HG02588 (cell line): ENCODE data around the gene GNE.
"Not testable (repeated sequence)": the region's sequence is repeated elsewhere in the genome, so short reads cannot be mapped to it uniquely, and the experiment has no call there.

ENCODE experiments used
- ATAC-seq: cut with Tn5 transposase; IDR thresholded peaks from one replicate; pipeline ENCODE4 v1.9.1; 2021; ENCODE audit warnings: mild to moderate bottlenecking, moderate library complexity; ENCODE audit not compliant: unreplicated experiment

GNE gene

DNA sequence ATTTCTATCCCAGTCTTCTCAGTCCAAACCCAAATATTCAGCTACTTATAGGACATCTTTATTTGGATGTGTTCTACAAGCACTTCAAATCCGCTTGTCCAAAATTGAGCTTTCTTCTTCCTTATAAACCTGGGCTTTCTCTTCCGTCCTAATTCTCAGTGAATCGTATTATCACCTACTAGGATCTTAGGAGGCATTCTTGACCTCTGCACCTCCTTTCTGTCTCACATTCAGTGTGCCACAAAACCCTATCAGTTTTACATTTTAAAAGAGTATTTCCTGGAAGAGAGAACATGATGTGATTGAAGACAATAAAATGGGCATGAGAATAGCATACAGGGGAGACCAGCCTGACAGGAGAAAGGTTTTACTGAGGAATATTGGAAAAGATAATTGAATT lies 16.8 kb upstream of the GNE start:
- ATAC-seq: no peak

DNA sequence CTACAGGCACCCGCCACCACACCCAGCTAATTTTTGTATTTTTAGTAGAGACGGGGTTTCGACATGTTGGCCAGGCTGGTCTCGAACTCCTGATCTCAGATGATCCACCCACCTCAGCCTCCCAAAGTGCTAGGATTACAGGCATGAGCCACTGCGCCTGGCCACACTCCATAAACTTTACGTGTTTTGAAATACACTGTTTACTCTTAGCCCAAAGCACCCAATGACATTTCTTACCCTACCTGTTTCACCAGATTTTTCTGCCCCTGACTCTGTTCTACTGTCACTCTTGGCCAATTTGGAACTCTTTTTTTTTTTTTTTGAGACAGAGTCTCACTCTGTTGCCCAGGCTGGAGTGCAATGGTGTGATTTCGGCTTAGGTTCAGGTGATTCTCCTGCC lies 15.1 kb upstream of the GNE start:
- ATAC-seq: not testable (repeated sequence)

GRCh38 chr9:36268007-36268427 lies 9.8 kb upstream of the GNE start:
- no peak for ATAC-seq

- no peak for ATAC-seq
These were observed 6.6 kb upstream of the GNE start for GRCh38 chr9:36264896-36265295.

GRCh38 chr9:36263683-36264082 lies 5.4 kb upstream of the GNE start:
- no peak for ATAC-seq

- no peak for ATAC-seq
These were observed 817 bp upstream of the GNE start for GRCh38 chr9:36258996-36259533.

GRCh38 chr9:36251428-36251827 lies 6.8 kb downstream of the GNE start:
- no peak for ATAC-seq

GRCh38 chr9:36250079-36250478 lies 8.2 kb downstream of the GNE start:
- no peak for ATAC-seq

- ATAC-seq: no peak
These were observed 9.1 kb downstream of the GNE start for GRCh38 chr9:36249189-36249588.

GRCh38 chr9:36248061-36248460 lies 10.2 kb downstream of the GNE start:
- not testable (repeated sequence) for ATAC-seq

DNA sequence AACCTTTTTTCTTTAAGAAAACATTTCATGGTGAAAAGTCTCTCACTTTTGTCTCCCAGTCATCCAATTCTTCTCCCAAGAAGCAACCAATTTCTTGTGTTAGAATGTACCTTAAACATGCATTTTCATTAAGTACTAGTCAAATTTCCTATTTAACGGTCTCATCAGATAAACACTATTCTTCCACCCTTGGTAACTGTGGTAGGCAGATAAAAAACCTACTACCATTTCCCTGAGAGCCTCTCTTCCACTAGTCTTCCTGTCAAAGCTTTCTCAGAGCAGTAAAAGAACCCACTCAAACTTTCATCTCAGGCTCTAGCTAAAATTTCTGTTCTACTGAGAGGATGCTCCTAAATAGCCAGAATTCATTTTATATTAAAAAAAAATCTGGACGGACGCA lies 10.9 kb downstream of the GNE start:
- ATAC-seq: no peak

DNA sequence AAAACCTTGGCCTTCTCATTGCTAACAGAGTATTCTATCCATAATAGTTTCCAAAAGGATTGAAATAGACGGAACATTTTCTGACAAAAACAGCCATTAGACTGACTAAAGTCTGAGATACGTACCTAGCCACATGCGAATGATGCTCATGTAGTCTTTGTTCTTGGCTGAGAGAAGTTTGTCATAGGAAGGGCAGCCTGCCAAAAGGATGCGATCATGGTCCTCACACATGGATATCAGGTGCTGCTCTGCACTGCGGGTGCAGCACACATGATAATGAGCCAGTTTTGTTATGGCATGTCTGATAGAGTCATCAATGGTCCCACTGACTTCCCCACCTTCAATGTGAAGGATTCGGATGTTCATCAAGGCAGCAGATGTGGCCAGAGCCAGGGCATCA lies 12.3 kb downstream of the GNE start:
- ATAC-seq: no peak

DNA sequence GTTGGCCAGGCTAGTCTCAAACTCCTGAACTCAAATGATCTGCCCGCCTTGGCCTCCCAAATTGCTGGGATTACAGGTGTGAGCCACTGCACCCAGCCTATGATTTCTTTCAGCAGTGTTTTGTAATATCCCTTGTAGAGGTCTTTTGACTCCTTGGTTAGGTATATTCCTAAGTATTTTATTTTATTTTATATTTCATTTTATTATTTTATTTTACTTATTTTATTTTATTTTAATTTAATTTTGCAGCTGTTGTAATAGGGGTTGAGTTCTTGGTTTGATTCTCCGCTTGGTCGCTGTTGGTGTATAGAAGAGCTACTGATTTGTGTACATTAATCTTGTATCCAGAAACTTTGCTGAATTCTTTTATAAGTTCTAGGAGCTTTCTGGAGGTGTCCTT lies 18.6 kb downstream of the GNE start:
- not testable (repeated sequence) for ATAC-seq

GRCh38 chr9:36239205-36239604 lies 19.0 kb downstream of the GNE start:
- not testable (repeated sequence) for ATAC-seq

- no peak for ATAC-seq
These were observed 21.0 kb downstream of the GNE start for GRCh38 chr9:36237230-36237629.

GRCh38 chr9:36222449-36222848 lies 35.8 kb downstream of the GNE start:
- ATAC-seq: no peak

DNA sequence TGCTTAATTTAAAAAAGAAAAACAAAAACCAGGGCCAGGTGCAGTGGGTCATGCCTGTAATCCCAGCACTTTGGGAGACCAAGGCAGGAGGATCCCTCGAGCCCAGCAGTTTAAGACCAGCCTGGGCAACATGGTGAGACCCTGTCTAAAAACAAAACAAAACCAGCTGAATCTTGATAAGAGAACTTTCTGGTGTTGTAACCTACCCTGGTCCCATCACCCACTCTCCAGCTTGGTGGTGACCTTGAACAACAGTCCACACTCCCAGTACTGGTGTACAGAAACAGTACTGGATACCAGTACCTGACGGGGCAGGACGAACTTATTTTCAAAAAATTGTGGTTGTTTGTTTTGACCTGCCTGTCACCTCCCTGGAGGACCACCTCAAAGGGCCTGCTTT lies 36.6 kb downstream of the GNE start:
- ATAC-seq: no peak

- no peak for ATAC-seq
These were observed 39.8 kb downstream of the GNE start for GRCh38 chr9:36218411-36218901.

DNA sequence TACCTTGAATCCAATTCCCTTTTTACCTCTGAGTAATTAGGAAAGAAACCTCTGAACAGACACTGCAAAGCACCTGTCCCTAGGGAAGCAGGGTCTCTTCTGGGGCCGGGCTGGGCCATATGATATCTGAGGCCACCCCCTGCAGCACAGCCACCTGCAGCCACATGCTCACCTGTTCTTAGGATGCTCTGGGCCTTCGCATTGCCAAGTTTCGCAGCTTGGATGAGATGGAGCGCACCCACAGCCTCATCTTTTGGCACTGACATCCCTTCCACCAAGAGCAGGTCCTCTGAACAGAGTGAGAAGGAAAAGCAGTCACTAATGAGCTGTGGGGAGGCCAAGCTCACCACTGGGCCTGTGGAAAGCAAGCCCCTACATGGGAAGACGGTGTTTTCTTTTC lies 40.2 kb downstream of the GNE start:
- no peak for ATAC-seq

- no peak for ATAC-seq
These were observed 40.8 kb downstream of the GNE start for GRCh38 chr9:36217256-36217968.

GRCh38 chr9:36214571-36214970 lies 43.7 kb downstream of the GNE start:
- no peak for ATAC-seq

DNA sequence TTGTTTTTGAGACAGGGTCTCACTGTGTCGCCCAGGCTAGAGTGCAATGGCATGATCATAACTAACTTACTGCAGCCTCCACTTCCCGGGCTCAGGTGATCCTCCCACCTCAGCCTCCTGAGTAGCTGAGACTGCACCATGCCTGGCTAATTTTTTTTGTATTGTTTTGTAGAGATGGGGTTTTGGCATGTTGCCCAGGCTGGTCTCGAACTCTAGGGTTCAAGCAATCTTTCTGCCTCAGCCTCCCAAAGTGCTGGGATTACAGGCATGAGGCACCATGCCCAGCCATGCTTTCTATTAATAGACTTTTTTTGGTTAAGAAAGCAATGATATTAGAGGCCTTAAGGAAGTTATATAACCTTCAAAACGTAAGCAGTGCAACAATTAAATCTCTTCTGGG lies 44.3 kb downstream of the GNE start:
- no peak for ATAC-seq

DNA sequence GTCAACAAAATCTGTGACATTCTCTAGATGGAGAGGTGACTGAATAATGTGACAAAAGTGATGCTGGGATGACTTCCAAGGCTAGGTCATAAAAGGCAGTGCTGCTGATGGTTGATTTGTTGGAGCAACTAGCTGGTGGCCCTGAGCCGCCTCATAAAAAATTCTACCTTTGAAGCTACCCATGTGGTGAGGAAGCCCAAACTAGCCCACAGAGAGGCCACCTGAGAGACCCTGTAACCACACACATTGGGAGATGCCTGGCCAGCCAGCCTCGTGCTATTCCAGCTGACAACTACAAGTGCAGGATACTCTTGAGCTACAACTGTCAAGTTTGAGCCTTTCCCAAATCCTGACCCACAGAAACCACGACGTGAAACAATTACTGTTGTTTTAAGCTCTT lies 44.9 kb downstream of the GNE start:
- no peak for ATAC-seq
